ENCODE measurements around the gene PGP.
"Not testable (repeated sequence)": the region's sequence is repeated elsewhere in the genome, so short reads cannot be mapped to it uniquely, and the experiment has no call there.

The PGP gene

DNA sequence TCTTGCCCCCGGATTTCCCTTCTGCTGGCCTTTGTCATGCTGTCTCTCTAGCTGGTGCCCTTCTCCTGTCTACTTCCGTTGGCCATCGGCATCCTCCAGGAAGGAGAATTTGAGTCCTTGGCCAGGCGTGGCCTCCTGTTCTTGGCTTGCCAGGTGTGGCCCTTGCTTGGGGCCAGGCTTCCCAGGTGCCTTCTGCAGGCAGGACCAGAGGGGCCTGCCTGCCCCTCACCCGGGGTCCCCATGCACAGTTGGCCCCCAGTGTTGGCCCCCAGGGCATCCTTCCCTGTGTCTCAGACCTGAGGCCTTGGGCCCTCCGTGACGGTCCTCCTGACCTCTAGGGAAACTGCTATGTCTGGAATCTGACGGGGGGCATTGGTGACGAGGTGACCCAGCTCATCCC is 6.8 kb downstream of the PGP start:
- no peak for DNase-seq (ENCODE audit: low spot score)
- H3K27ac ChIP-seq, result peak overlapping the region; percentile 93
- ChIA-PET CTCF (interaction anchor here (0.5 kb wide), 1 partner anchor 70 kb away, joined by 3 read pairs; no protein-coding TSS in a partner anchor), POLR2A (ENCODE audit: low non-redundant PET) (no interaction called here)
- TF ChIP-seq CTCF (conservative IDR thresholded peaks at IDR 0.05; ENCODE audit: low read depth), result no peak

DNA sequence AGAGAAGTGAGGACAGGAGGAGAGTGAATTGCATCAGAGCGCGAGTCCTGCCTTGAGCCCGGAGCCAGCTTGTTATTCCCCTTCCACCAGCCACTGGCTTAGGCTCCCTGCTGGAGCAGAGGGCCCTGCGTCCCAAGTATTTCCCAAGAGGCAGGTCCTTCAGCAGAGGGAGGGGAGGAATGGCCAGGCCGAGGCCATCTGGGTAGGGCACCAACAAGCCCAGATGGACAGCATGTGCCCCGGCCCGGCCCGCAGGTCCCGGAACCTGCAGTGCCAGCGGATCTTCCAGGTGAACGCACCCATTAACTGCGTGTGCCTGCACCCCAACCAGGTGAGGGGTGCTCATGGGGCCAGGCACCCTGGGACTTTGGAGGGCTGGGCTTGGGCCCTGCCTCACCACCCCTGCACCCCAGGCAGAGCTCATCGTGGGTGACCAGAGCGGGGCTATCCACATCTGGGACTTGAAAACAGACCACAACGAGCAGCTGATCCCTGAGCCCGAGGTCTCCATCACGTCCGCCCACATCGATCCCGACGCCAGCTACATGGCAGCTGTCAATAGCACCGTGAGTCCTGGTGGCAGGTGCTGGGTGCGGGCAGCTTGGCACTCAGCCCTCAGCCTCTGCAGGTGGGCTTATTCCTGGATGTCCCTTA is 7.7 kb downstream of the PGP start:
- CTCF ChIA-PET, result interaction anchor here (0.5 to 1.4 kb wide), 4 partner anchors 12 to 203 kb away, joined by 3 to 5 read pairs (median 4); no protein-coding TSS in a partner anchor
- DNase-seq (ENCODE audit: low spot score), result no peak
- TF ChIP-seq CTCF (conservative IDR thresholded peaks at IDR 0.05; ENCODE audit: low read depth), result no peak
- POLR2A ChIA-PET (ENCODE audit: low non-redundant PET), result no interaction called here
- peak overlapping the region; percentile 93 for H3K27ac ChIP-seq

DNA sequence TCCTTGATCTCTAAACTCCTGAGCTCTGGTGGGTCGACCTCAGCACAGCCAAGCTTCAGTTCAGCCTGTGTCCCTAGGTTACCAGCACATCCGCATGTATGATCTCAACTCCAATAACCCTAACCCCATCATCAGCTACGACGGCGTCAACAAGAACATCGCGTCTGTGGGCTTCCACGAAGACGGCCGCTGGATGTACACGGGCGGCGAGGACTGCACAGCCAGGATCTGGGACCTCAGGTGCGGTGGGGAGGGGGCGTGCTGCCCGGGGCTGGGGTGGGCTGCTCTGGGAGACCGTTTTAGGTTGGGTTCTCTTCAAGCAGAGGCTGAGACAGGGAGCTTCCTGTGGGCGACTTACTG is 8.2 kb downstream of the PGP start:
- ChIA-PET POLR2A (ENCODE audit: low non-redundant PET) (no interaction called here), CTCF (interaction anchor here (0.7 to 1.4 kb wide), 3 partner anchors 11 to 202 kb away, joined by 3 to 5 read pairs (median 4); no protein-coding TSS in a partner anchor)
- DNase-seq (ENCODE audit: low spot score), result no peak
- TF ChIP-seq CTCF (conservative IDR thresholded peaks at IDR 0.05; ENCODE audit: low read depth), result no peak
- peak overlapping the region; percentile 93 for H3K27ac ChIP-seq

GRCh38 chr16:2205967-2206313 is 8.7 kb downstream of the PGP start:
- TF ChIP-seq CTCF (conservative IDR thresholded peaks at IDR 0.05; ENCODE audit: low read depth), result no peak
- ChIA-PET POLR2A (ENCODE audit: low non-redundant PET) (interaction anchor here (0.6 to 0.8 kb wide), 3 partner anchors 79 to 221 kb away, joined by 3 read pairs; no protein-coding TSS in a partner anchor), CTCF (interaction anchor here (0.9 to 1.3 kb wide), 3 partner anchors 11 to 46 kb away, joined by 4 to 7 read pairs (median 5); no protein-coding TSS in a partner anchor)
- H3K27ac ChIP-seq, result peak overlapping the region; percentile 93
- DNase-seq (ENCODE audit: low spot score), result no peak

GRCh38 chr16:2205104-2205966 is 9.3 kb downstream of the PGP start, which contains the start of gene MLST8:
Gene MLST8, plus strand, starts transcription at chr16:2205454. Its CDS starts 632 bp downstream, at chr16:2206086.
- ChIA-PET POLR2A (ENCODE audit: low non-redundant PET) (interaction anchor here (0.6 to 0.8 kb wide), 3 partner anchors 80 to 220 kb away, joined by 3 read pairs; no protein-coding TSS in a partner anchor), CTCF (interaction anchor here (0.9 to 1.3 kb wide), 3 partner anchors 10 to 47 kb away, joined by 4 to 7 read pairs (median 5); no protein-coding TSS in a partner anchor)
- no peak for TF ChIP-seq CTCF (conservative IDR thresholded peaks at IDR 0.05; ENCODE audit: low read depth)
- peak within 1 kb of the TSS; percentile 93 for H3K27ac ChIP-seq
- DNase-seq (ENCODE audit: low spot score), result peak; percentile 91

DNA sequence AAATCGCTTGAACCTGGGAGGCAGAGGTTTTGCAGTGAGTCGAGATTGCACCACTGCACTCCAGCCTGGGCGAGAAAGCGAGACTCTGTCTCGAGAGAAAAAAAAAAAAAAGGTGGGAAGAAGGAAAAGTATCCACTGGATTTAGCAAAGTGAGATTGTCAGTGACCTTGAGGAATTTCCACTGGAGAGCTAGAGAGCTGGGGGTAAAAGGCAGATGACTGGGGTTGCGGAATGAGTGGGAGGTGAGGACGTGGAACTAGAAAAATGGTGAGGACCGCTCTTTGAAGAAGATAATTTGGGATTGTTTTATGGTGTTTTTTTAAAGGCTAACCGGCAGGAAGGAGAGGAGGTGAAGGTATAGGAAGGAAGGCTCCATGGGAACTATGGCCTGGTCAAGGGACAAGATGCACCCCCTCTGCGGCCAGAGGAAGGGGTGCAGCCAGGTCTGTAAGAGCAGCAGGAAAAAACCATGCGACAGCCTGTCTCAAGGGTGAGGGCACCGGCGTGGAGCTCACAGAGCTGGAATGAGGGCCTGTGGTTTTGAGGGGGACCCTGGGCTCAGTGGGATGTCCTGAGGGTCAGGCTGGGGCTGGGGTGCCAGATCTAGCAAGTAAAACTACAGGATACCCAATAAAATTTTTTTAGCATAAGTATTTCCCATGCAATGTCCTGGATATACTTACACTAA is 10.1 kb downstream of the PGP start:
- POLR2A ChIA-PET (ENCODE audit: low non-redundant PET), result interaction anchor here (0.9 kb wide), 1 partner anchor 49 kb away, joined by 7 read pairs; the partner anchor contains the start of gene TRAF7
- H3K27ac ChIP-seq, result peak overlapping the region; percentile 93

GRCh38 chr16:2203119-2203688 is 11.4 kb downstream of the PGP start:
- CTCF ChIA-PET, result interaction anchor here (0.7 to 0.9 kb wide), 2 partner anchors 8 to 298 kb away, joined by 3 read pairs; no protein-coding TSS in a partner anchor
- DNase-seq (ENCODE audit: low spot score); H3K27ac ChIP-seq; POLR2A ChIA-PET (ENCODE audit: low non-redundant PET): not testable (repeated sequence)

More for the DNA sequence above, 10.1 kb downstream of the PGP start:
- no peak for DNase-seq (ENCODE audit: low spot score)
- no peak for TF ChIP-seq CTCF (conservative IDR thresholded peaks at IDR 0.05; ENCODE audit: low read depth)
- CTCF ChIA-PET, result interaction anchor here (1.3 kb wide), 1 partner anchor 10 kb away, joined by 7 read pairs; no protein-coding TSS in a partner anchor
